Measurements from ENCODE around the gene GMPR2.
A peak's percentile ranks its signal among the peaks of the same experiment; 100 is the strongest.

DNA sequence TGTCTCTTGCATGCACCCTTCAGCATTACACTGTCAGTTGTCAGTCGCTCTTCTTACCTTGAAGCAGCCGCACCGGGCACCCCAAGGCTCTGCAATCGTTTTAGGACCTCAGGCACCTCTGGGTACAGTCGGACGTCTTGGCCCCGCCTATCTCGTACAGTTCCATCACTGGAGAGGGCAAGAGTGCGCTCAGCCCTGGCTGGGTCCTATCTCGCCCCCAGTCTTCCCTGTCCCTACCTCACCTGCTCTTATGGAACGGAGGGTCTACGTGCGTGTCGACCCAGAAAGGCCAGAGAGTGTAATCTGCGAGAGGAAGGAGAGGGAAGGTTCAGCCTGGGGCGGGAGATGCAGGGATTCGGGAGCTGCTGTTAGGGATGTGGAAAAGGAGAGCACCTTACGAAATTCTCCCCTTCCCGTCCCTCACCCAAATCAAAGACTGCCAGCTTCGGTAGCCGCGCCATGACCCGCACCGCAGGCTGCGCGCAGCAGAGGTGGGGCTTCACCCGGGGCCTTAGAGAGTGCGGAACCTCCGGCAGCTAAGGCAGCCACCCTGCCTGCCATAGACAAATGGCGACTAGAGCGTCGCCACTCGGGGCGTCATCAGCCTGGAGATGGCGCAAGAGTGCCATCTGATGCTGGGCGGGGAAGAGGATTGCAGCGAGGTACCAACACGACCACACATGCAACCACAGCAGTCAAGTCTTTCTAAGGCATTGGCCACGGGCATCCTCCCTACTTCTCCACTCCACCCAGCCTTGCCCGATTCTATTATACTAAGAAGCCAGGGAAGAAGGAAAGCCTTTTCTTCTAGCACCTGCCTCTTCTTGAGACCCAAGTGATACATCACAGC is 17.0 kb upstream of the GMPR2 start, which contains the start of gene MDP1:
- TF ChIP-seq, protein P1, sequence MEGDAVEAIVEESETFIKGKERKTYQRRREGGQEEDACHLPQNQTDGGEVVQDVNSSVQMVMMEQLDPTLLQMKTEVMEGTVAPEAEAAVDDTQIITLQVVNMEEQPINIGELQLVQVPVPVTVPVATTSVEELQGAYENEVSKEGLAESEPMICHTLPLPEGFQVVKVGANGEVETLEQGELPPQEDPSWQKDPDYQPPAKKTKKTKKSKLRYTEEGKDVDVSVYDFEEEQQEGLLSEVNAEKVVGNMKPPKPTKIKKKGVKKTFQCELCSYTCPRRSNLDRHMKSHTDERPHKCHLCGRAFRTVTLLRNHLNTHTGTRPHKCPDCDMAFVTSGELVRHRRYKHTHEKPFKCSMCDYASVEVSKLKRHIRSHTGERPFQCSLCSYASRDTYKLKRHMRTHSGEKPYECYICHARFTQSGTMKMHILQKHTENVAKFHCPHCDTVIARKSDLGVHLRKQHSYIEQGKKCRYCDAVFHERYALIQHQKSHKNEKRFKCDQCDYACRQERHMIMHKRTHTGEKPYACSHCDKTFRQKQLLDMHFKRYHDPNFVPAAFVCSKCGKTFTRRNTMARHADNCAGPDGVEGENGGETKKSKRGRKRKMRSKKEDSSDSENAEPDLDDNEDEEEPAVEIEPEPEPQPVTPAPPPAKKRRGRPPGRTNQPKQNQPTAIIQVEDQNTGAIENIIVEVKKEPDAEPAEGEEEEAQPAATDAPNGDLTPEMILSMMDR (IDR thresholded peaks at IDR 0.05), result peak in 3 of 4 experiments; percentile 64 to 72 (median 64)
- peak; percentile 68 for TF ChIP-seq POLR2A (IDR thresholded peaks at IDR 0.05)
- peak; percentile 92 for TF ChIP-seq POLR2AphosphoS5 (IDR thresholded peaks at IDR 0.05)
